ENCODE measurements around the gene CHST3.

The CHST3 gene

DNA sequence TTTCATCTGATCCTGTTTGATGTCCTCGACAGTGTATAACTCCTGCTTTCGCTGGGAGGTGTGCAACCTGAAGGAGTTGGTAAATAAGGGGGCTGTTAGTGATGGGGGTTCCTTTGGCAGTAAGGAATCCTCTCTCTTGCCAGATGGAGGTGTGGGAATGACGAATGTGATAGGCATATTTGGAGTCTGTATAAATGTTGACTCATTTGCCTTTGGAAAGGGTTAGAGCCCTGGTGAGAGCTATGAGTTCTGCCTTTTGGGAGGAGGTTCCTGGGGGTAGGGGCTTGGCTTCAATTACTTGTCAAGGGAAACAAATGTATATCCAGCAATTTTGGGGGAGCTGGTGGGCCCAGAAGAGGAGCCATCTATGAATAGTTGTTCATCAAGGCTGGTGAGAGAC, 11.4 kb upstream of the CHST3 start:
- no peak for TF ChIP-seq CTCF (conservative IDR thresholded peaks at IDR 0.05; ENCODE audit: low read depth, low read length)
- no peak for DNase-seq (ENCODE audit: low read depth)
- no peak overlapping the region for H3K4me3 ChIP-seq (ENCODE audit: low read length)

GRCh38 chr10:71957546-71958275, 6.5 kb upstream of the CHST3 start:
- DNase-seq (ENCODE audit: low read depth): no peak
- peak; percentile 27 for TF ChIP-seq CTCF (conservative IDR thresholded peaks at IDR 0.05; ENCODE audit: low read depth, low read length)

GRCh38 chr10:71959526-71959925, 4.7 kb upstream of the CHST3 start:
- no peak for DNase-seq (ENCODE audit: low read depth)
- no peak for TF ChIP-seq CTCF (conservative IDR thresholded peaks at IDR 0.05; ENCODE audit: low read depth, low read length)
- H3K4me3 ChIP-seq (ENCODE audit: low read length): no peak overlapping the region

More at GRCh38 chr10:71957546-71958275, 6.5 kb upstream of the CHST3 start:
- H3K4me3 ChIP-seq (ENCODE audit: low read length): no peak overlapping the region

GRCh38 chr10:71961831-71962230, 2.4 kb upstream of the CHST3 start:
- no peak overlapping the region for H3K4me3 ChIP-seq (ENCODE audit: low read length)
- DNase-seq (ENCODE audit: low read depth): no peak
- no peak for TF ChIP-seq CTCF (conservative IDR thresholded peaks at IDR 0.05; ENCODE audit: low read depth, low read length)

- H3K4me3 ChIP-seq (ENCODE audit: low read length): no peak overlapping the region
- DNase-seq (ENCODE audit: low read depth): no peak
- no peak for TF ChIP-seq CTCF (conservative IDR thresholded peaks at IDR 0.05; ENCODE audit: low read depth, low read length)
Measured at GRCh38 chr10:71962901-71963300, 1.3 kb upstream of the CHST3 start.

- no peak for TF ChIP-seq CTCF (conservative IDR thresholded peaks at IDR 0.05; ENCODE audit: low read depth, low read length)
- no peak for DNase-seq (ENCODE audit: low read depth)
- H3K4me3 ChIP-seq (ENCODE audit: low read length): peak overlapping the region; percentile 82
Measured at GRCh38 chr10:71963351-71964097, 671 bp upstream of the CHST3 start.

All from retinal pigment epithelial cell (primary cell).